Measurements from ENCODE around the gene BRIX1. TPM values are rescaled to one million over a fixed set of nuclear protein-coding genes. Genes with fewer than 3 reads are reported as not detected.

The BRIX1 gene
- total and polyA plus RNA-seq, 2 of the 4 experiments (the other 2 are of a cell fraction) = 15.1 to 26.1 TPM

- H3K4ac ChIP-seq (ENCODE audit: low read depth, low read length) = no peak overlapping the region
- H4K91ac ChIP-seq (ENCODE audit: insufficient read depth, low read depth, low read length) = no peak overlapping the region
- H3K27ac ChIP-seq (ENCODE audit: insufficient read depth, low read length) = no peak overlapping the region
- no peak overlapping the region for H3K9ac ChIP-seq (ENCODE audit: low read depth, low read length)
- H3K36me3 ChIP-seq (ENCODE audit: control insufficient read depth, insufficient read depth, low read length) = no peaks in the 10 kb centered on the region
- H2BK120ac ChIP-seq (ENCODE audit: low read depth, low read length) = no peak overlapping the region
- no peaks in the 10 kb centered on the region for H3K79me1 ChIP-seq (ENCODE audit: low read depth in 1 of 2, low read length in 2 of 2)
- H3K18ac ChIP-seq (ENCODE audit: low read depth, low read length) = no peak overlapping the region
- no peak overlapping the region for H3K23ac ChIP-seq (ENCODE audit: low read depth, low read length)
- no peak overlapping the region for H3K14ac ChIP-seq (replicated peaks; ENCODE audit: low read depth, low read length)
- no peak overlapping the region for H2BK15ac ChIP-seq (ENCODE audit: low read depth, low read length)
- H3K27me3 ChIP-seq (ENCODE audit: control insufficient read depth, insufficient read depth, low read length) = no peaks in the 10 kb centered on the region; the same call in 1 of the 2 replicates
- BruUV-seq (replicated peaks) = no TSS peak
- no peaks in the 10 kb centered on the region for H3K9me1 ChIP-seq (ENCODE audit: insufficient read depth, low read length)
- WGBS, 2 experiments (ENCODE audit: extremely low coverage in 2 of 2, insufficient read length in 1 of 2) = no CpG with 5 or more reads among the region's 2 CpGs
- no peak for TF ChIP-seq MAZ (IDR thresholded peaks at IDR 0.05; ENCODE audit: borderline replicate concordance, low read depth, low read length)
- TF ChIP-seq CHD1 (IDR thresholded peaks at IDR 0.05; ENCODE audit: low read depth, low read length) = no peak
- TF ChIP-seq FOS (IDR thresholded peaks at IDR 0.05; ENCODE audit: low read depth, low read length) = no peak
- no peak for TF ChIP-seq POLR2A (IDR thresholded peaks at IDR 0.05; ENCODE audit: low read depth, low read length)
- TF ChIP-seq, protein P1, sequence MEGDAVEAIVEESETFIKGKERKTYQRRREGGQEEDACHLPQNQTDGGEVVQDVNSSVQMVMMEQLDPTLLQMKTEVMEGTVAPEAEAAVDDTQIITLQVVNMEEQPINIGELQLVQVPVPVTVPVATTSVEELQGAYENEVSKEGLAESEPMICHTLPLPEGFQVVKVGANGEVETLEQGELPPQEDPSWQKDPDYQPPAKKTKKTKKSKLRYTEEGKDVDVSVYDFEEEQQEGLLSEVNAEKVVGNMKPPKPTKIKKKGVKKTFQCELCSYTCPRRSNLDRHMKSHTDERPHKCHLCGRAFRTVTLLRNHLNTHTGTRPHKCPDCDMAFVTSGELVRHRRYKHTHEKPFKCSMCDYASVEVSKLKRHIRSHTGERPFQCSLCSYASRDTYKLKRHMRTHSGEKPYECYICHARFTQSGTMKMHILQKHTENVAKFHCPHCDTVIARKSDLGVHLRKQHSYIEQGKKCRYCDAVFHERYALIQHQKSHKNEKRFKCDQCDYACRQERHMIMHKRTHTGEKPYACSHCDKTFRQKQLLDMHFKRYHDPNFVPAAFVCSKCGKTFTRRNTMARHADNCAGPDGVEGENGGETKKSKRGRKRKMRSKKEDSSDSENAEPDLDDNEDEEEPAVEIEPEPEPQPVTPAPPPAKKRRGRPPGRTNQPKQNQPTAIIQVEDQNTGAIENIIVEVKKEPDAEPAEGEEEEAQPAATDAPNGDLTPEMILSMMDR (conservative IDR thresholded peaks at IDR 0.05; ENCODE audit: low read depth, low read length) = no peak
- H4K8ac ChIP-seq (ENCODE audit: low read depth in 2 of 2, low read length in 2 of 2) = no peak overlapping the region
- no peak overlapping the region for H3K4me2 ChIP-seq (ENCODE audit: low read depth, low read length)
- POLR2A ChIA-PET (ENCODE audit: unreplicated experiment) = no interaction called here
- H2AK9ac ChIP-seq (replicated peaks; ENCODE audit: low read depth, low read length, poor library complexity) = no peak overlapping the region
- no peak overlapping the region for H2AK5ac ChIP-seq (ENCODE audit: low read depth, low read length)
- dilution Hi-C loops (cut with HindIII; ENCODE audit: low sequenced_read_pairs, unreplicated experiment) (no loop called here), intact Hi-C loops (cut with micrococcal nuclease) (no loop called here), in situ Hi-C loops (cut with MboI; ENCODE audit: low sequenced_read_pairs) (no loop called here)
- H2BK5ac ChIP-seq (ENCODE audit: low read depth, low read length, poor library complexity, severe bottlenecking) = no peak overlapping the region
- no peak for ATAC-seq (ENCODE audit: low read depth)
- no peak overlapping the region for H4K5ac ChIP-seq (ENCODE audit: low read depth, low read length)
- no peaks in the 10 kb centered on the region for H3K4me1 ChIP-seq (ENCODE audit: control insufficient read depth, insufficient read depth, low read length)
- no peak overlapping the region for H3K56ac ChIP-seq (ENCODE audit: extremely low read depth, insufficient read depth, low read length)
- no peaks in the 10 kb centered on the region for H4K20me1 ChIP-seq (ENCODE audit: insufficient read depth, low read length)
- H3K9me3 ChIP-seq (ENCODE audit: control insufficient read depth, insufficient read depth, low read length) = no peaks in the 10 kb centered on the region
- no peak overlapping the region for H3K4me3 ChIP-seq (ENCODE audit: insufficient read depth, low read depth, low read length)
- CTCF ChIA-PET = interaction anchor here (0.6 kb wide), 1 partner anchor 1150 kb away, joined by 3 read pairs; no protein-coding TSS in a partner anchor
- H2BK20ac ChIP-seq (ENCODE audit: low read depth, low read length) = no peak overlapping the region
- no peak for DNase-seq
- no peak overlapping the region for H2AFZ ChIP-seq (replicated peaks; ENCODE audit: low read length, poor library complexity)
Measured at GRCh38 chr5:34870382-34870781, 45.1 kb upstream of the BRIX1 start.
